H9 (cell line): ENCODE data around the gene CENPP. TPM values are rescaled to one million over a fixed set of nuclear protein-coding genes. Genes with fewer than 3 reads are reported as not detected.

ENCODE experiments used
- DNase-seq: peaks from one replicate; pipeline ENCODE4 v3.0.0-alpha.2; 2017
- H2AFZ ChIP-seq: one replicate; pipeline ENCODE4 v1.6.1; 2013; ENCODE audit warnings: mild to moderate bottlenecking, low read length, control low read depth, moderate library complexity
- H2AK5ac ChIP-seq: 2 replicates; pipeline ENCODE4 v1.6.1; 2013; ENCODE audit warnings: low read length, control low read depth, mixed read lengths; ENCODE audit not compliant: insufficient read length
- H2BK120ac ChIP-seq: one replicate; pipeline ENCODE4 v1.6.1; 2013; ENCODE audit warnings: low read depth, mild to moderate bottlenecking, low read length, control low read depth, inconsistent platforms; ENCODE audit not compliant: poor library complexity, severe bottlenecking
- H2BK12ac ChIP-seq: 2 replicates; pipeline ENCODE4 v1.6.1; 2013; ENCODE audit warnings: low read length, control low read depth, mixed read lengths, low read depth; ENCODE audit not compliant: insufficient read length
- H2BK15ac ChIP-seq: 2 replicates; pipeline ENCODE4 v1.6.1; 2013; ENCODE audit warnings: low read depth, low read length, control low read depth
- H2BK20ac ChIP-seq: one replicate; pipeline ENCODE4 v1.6.1; 2013; ENCODE audit warnings: low read depth, mild to moderate bottlenecking, low read length, control low read depth, inconsistent platforms; ENCODE audit not compliant: poor library complexity, severe bottlenecking
- H2BK5ac ChIP-seq: 2 replicates; pipeline ENCODE4 v1.6.1; 2013; ENCODE audit warnings: low read length, control low read depth, mixed read lengths; ENCODE audit not compliant: insufficient read length
- H3K14ac ChIP-seq: 2 replicates; pipeline ENCODE4 v1.6.1; 2013; ENCODE audit warnings: low read length, control low read depth; ENCODE audit not compliant: insufficient read depth
- H3K18ac ChIP-seq: 2 replicates; pipeline ENCODE4 v1.6.1; 2013; ENCODE audit warnings: low read depth, mild to moderate bottlenecking, mixed read lengths, low read length, control low read depth; ENCODE audit not compliant: insufficient read length
- H3K23ac ChIP-seq: 2 replicates; pipeline ENCODE4 v1.6.1; 2013; ENCODE audit warnings: low read length, control low read depth, mixed read lengths, low read depth; ENCODE audit not compliant: insufficient read length
- H3K23me2 ChIP-seq: 2 replicates; pipeline ENCODE4 v1.6.1; 2013; ENCODE audit warnings: low read depth, mild to moderate bottlenecking, mixed read lengths, low read length, control low read depth; ENCODE audit not compliant: insufficient read length, poor library complexity, severe bottlenecking
- H3K27ac ChIP-seq: 2 replicates; pipeline ENCODE4 v1.5.1; 2013; ENCODE audit warnings: low read length, control low read depth, mixed read lengths, low read depth; ENCODE audit not compliant: insufficient read length
- H3K27me3 ChIP-seq: 2 replicates; pipeline ENCODE4 v1.6.1; 2013; ENCODE audit warnings: low read length, control low read depth, inconsistent platforms; ENCODE audit not compliant: insufficient read depth
- H3K4ac ChIP-seq: 2 replicates; pipeline ENCODE4 v1.6.1; 2013; ENCODE audit warnings: low read depth, mild to moderate bottlenecking, control low read depth, inconsistent platforms, low read length, moderate library complexity
- H3K4me1 ChIP-seq: 2 replicates; pipeline ENCODE4 v1.6.1; 2013; ENCODE audit warnings: low read length, control low read depth, inconsistent platforms; ENCODE audit not compliant: insufficient read depth
- H3K4me2 ChIP-seq: 2 replicates; pipeline ENCODE4 v1.6.1; 2013; ENCODE audit warnings: low read length, control low read depth, mixed read lengths; ENCODE audit not compliant: insufficient read length, insufficient read depth
- H3K56ac ChIP-seq: 2 replicates; pipeline ENCODE4 v1.6.1; 2013; ENCODE audit warnings: low read depth, mild to moderate bottlenecking, mixed read lengths, low read length, control low read depth; ENCODE audit not compliant: insufficient read length
- H3K79me1 ChIP-seq: 2 replicates; pipeline ENCODE4 v1.6.1; 2013; ENCODE audit warnings: low read depth, mild to moderate bottlenecking, moderate library complexity, low read length, control low read depth, inconsistent platforms; ENCODE audit not compliant: insufficient read depth, poor library complexity, severe bottlenecking
- H3K79me2 ChIP-seq: 2 replicates; pipeline ENCODE4 v1.6.1; 2013; ENCODE audit warnings: low read length, control low read depth, inconsistent platforms; ENCODE audit not compliant: insufficient read depth
- H3K9ac ChIP-seq: 2 replicates; pipeline ENCODE4 v1.6.1; 2013; ENCODE audit warnings: low read length, control low read depth, mixed read lengths; ENCODE audit not compliant: insufficient read length; ENCODE audit errors: extremely low read depth
- H3K9me3 ChIP-seq: one replicate; pipeline ENCODE4 v1.6.1; 2013; ENCODE audit warnings: low read depth, low read length, inconsistent platforms; ENCODE audit not compliant: control insufficient read depth
- H3T11ph ChIP-seq: one replicate; pipeline ENCODE4 v1.6.1; 2013; ENCODE audit warnings: mild to moderate bottlenecking, low read length, control low read depth, inconsistent platforms
- H4K20me1 ChIP-seq: one replicate; pipeline ENCODE4 v1.6.1; 2013; ENCODE audit not compliant: control insufficient read depth, insufficient read length, insufficient read depth
- H4K5ac ChIP-seq: 2 replicates; pipeline ENCODE4 v1.6.1; 2013; ENCODE audit warnings: low read depth, mild to moderate bottlenecking, mixed read lengths, low read length, control low read depth; ENCODE audit not compliant: insufficient read length
- H4K8ac ChIP-seq: replicated peaks from 2 replicates; pipeline ENCODE4 v1.6.1; 2013; ENCODE audit warnings: low read length, control low read depth, mixed read lengths, low read depth; ENCODE audit not compliant: insufficient read length
- H4K91ac ChIP-seq: 2 replicates; pipeline ENCODE4 v1.6.1; 2013; ENCODE audit warnings: low read depth, mild to moderate bottlenecking, moderate library complexity, mixed read lengths, low read length, control low read depth; ENCODE audit not compliant: insufficient read length
- H3K27ac Mint-ChIP-seq, 3 experiments: 2 replicates in 2 of 3; 3 replicates in 1 of 3; pipeline ENCODE4 v1.8.0; 2020 to 2021; ENCODE audit warnings: mixed read lengths in 3 of 3, mild to moderate bottlenecking in 1 of 3, moderate library complexity in 1 of 3
- H3K27me3 Mint-ChIP-seq: 2 replicates; pipeline ENCODE4 v1.8.0; 2021; ENCODE audit warnings: low read depth, mild to moderate bottlenecking, moderate library complexity, mixed read lengths
- H3K36me3 Mint-ChIP-seq, 3 experiments: 2 replicates in 2 of 3; 3 replicates in 1 of 3; pipeline ENCODE4 v1.8.0; 2020 to 2021; ENCODE audit warnings: low read depth in 3 of 3, mixed read lengths in 3 of 3; ENCODE audit not compliant: insufficient read depth in 1 of 3
- H3K4me1 Mint-ChIP-seq, 2 experiments: 2 replicates each; pipeline ENCODE4 v1.8.0; 2020; ENCODE audit warnings: mixed read lengths in 2 of 2
- H3K4me3 Mint-ChIP-seq, 2 experiments: 2 replicates in 1 of 2; 3 replicates in 1 of 2; pipeline ENCODE4 v1.8.0; 2020 to 2021; ENCODE audit warnings: mild to moderate bottlenecking in 2 of 2, mixed read lengths in 2 of 2, moderate library complexity in 1 of 2
- H3K9me3 Mint-ChIP-seq, 2 experiments: 2 replicates in 1 of 2; 3 replicates in 1 of 2; pipeline ENCODE4 v1.8.0; 2020; ENCODE audit warnings: mild to moderate bottlenecking in 2 of 2, mixed read lengths in 2 of 2, moderate library complexity in 1 of 2
- CTCF ChIP-seq: fragments of 200-600 bp; sonication (generic); conservative IDR thresholded peaks from 3 replicates; pipeline ENCODE4 v1.8.0; 2021; ENCODE audit warnings: antibody characterized with exemption, mild to moderate bottlenecking
- WGBS: extraction: QIAGEN DNeasy Blood & Tissue Kit; methylation state at CpG from one replicate; pipeline ENCODE4 v1.1.7; 2013; ENCODE audit warnings: missing lambda C conversion rate, low lambda C conversion rate, mixed read lengths; ENCODE audit not compliant: insufficient read length; ENCODE audit errors: extremely low coverage; 5-methylcytosine and 5-hydroxymethylcytosine counted together
- total RNA-seq: library from RNA; stranded (reverse); gene quantifications from 2 replicates; pipeline ENCODE4 v1.2.1, GENCODE V29; 2021

Gene CENPP
- total RNA-seq, 1 experiment from 2014 or later: 9.1 TPM

GRCh38 chr9:92384375-92384774 lies 58.6 kb downstream of the CENPP start:
- Histone ChIP-seq H3T11ph (no peak overlapping the region), H2AFZ (no peak overlapping the region), H2BK12ac (no peak overlapping the region), H4K5ac (no peak overlapping the region), H3K27ac (no peak overlapping the region), H3K79me2 (no peaks in the 10 kb centered on the region), H2BK120ac (no peak overlapping the region), H3K4me2 (no peak overlapping the region), H3K27me3 (no peaks in the 10 kb centered on the region), H3K4me1 (no peaks in the 10 kb centered on the region; the same call in 1 of the 2 replicates), H2AK5ac (no peak overlapping the region), H3K23ac (no peak overlapping the region), H4K8ac (no peak overlapping the region), H3K18ac (no peak overlapping the region), H4K91ac (no peak overlapping the region), H2BK15ac (no peak overlapping the region), H3K56ac (no peak overlapping the region), H3K9me3 (no peaks in the 10 kb centered on the region), H3K14ac (no peak overlapping the region), H2BK5ac (no peak overlapping the region), H3K79me1 (no peaks in the 10 kb centered on the region), H4K20me1 (no peaks in the 10 kb centered on the region), H2BK20ac (no peak overlapping the region), H3K9ac (no peak overlapping the region), H3K23me2 (no peaks in the 10 kb centered on the region), H3K4ac (no peak overlapping the region)
- H3K27me3 Mint-ChIP-seq: no peaks in the 10 kb centered on the region; the same call in 1 of the 2 replicates
- no peak overlapping the region for H3K4me3 Mint-ChIP-seq
- H3K9me3 Mint-ChIP-seq: no peaks in the 10 kb centered on the region
- H3K27ac Mint-ChIP-seq: no peak overlapping the region
- peaks cover 4% of the 10 kb centered on the region in 2 experiments for H3K4me1 Mint-ChIP-seq
- no peaks in the 10 kb centered on the region; a peak in 1 of 7 replicates for H3K36me3 Mint-ChIP-seq
- DNase-seq: no peak
- WGBS: no CpG with 5 or more reads among the region's 1 CpG
- no peak for TF ChIP-seq CTCF
